Activated naive CD4-positive, alpha-beta T cell treated with anti-CD3 and anti-CD28 coated beads, Interleukin-2, amount 50 U/mL, for 24 hours (primary cell): ENCODE measurements around the gene HTR2C.
"Not testable (repeated sequence)": the region's sequence is repeated elsewhere in the genome, so short reads cannot be mapped to it uniquely, and the experiment has no call there.

Experiments used
- H3K27ac Mint-ChIP-seq: one replicate; pipeline ENCODE4 v1.8.0; 2021; ENCODE audit warnings: mild to moderate bottlenecking, mixed read lengths
- H3K27me3 Mint-ChIP-seq: one replicate; pipeline ENCODE4 v1.8.0; 2021; ENCODE audit warnings: mixed read lengths
- H3K36me3 Mint-ChIP-seq: one replicate; pipeline ENCODE4 v1.8.0; 2021; ENCODE audit warnings: mixed read lengths
- H3K4me1 Mint-ChIP-seq: one replicate; pipeline ENCODE4 v1.8.0; 2021; ENCODE audit warnings: mixed read lengths
- H3K4me3 Mint-ChIP-seq: one replicate; pipeline ENCODE4 v1.8.0; 2021; ENCODE audit warnings: mild to moderate bottlenecking, mixed read lengths
- H3K9me3 Mint-ChIP-seq: one replicate; pipeline ENCODE4 v1.8.0; 2021; ENCODE audit warnings: mixed read lengths

Gene HTR2C

GRCh38 chrX:114583646-114584374 is at the start of gene HTR2C:
TSS of gene HTR2C (plus strand) at chrX:114584086. CDS start at chrX:114726937, 142,851 bp downstream.
- Mint-ChIP-seq H3K27me3 (peaks cover 6% of the 10 kb centered on the region), H3K4me3 (no peak within 1 kb of the TSS), H3K27ac (no peak within 1 kb of the TSS), H3K4me1 (no peaks in the 10 kb centered on the region), H3K9me3 (no peaks in the 10 kb centered on the region), H3K36me3 (no peaks in the 10 kb centered on the region)

DNA sequence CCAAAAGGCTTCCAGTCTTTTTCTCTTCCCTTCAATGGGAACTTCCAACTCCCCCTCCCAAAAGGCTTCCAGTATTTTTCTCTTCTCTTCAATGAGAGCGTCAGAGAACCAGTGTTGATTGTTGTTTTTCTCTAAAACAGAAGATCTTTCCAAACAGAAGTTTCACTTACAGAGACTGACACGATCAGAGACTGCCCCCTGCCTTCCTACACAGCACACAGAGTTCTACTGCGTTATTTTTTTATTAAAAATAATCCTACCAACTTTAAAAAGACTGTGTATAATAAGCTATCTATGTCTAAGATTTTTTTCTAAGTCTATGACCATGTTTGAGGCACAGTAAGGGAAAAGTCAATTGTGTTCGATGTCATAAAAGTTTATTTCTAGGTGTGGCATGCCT is 3.5 kb upstream of the HTR2C start:
- no peak overlapping the region for H3K4me3 Mint-ChIP-seq
- no peaks in the 10 kb centered on the region for H3K4me1 Mint-ChIP-seq
- H3K9me3 Mint-ChIP-seq: no peaks in the 10 kb centered on the region
- H3K27ac Mint-ChIP-seq: no peak overlapping the region
- no peaks in the 10 kb centered on the region for H3K36me3 Mint-ChIP-seq
- H3K27me3 Mint-ChIP-seq: peaks cover 6% of the 10 kb centered on the region

DNA sequence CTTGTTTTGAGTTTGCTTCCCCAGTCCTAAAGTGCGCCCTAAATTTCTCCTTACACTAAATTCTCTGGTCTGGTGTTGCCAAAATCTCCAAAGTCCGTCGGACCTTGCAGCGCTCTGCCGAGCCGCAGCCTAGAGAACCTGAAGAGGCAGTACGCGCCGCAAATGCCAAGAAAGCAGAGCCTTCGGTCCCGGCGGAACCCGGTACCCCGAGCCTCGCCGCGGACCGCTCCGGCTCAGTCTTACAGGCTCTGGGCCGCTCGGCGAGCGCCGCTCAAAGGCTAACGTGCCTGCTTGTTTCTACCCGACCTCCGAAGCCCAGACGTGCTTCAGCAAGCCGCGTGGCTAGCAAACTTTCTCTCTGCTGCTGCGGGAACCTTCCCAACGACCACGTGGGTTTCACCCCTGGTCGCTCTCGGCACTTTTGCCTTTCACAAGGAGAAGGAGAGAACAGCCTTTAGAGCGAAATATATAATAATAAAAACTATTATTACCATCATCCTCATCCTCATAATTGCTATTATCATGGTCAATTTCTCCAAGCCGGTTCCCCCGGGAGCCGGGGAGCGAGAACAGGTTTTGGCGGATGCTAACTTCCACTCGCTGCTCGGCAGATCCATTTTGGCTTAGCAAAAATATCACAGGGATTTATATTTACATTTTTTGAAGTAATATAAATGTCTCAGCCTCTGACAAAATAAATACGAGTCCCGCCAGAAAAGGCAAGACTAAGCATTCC is 2.2 kb upstream of the HTR2C start:
- Mint-ChIP-seq H3K9me3 (no peaks in the 10 kb centered on the region), H3K36me3 (no peaks in the 10 kb centered on the region), H3K4me1 (no peaks in the 10 kb centered on the region), H3K27ac (no peak overlapping the region), H3K27me3 (peaks cover 6% of the 10 kb centered on the region), H3K4me3 (no peak overlapping the region)

- Mint-ChIP-seq H3K27me3 (peaks cover 6% of the 10 kb centered on the region), H3K4me3 (no peak overlapping the region), H3K9me3 (no peaks in the 10 kb centered on the region), H3K27ac (no peak overlapping the region), H3K4me1 (no peaks in the 10 kb centered on the region), H3K36me3 (no peaks in the 10 kb centered on the region)
Observed at GRCh38 chrX:114582264-114582632, 1.6 kb upstream of the HTR2C start.

GRCh38 chrX:114582698-114583395 is 1.0 kb upstream of the HTR2C start:
- Mint-ChIP-seq H3K4me1 (no peaks in the 10 kb centered on the region), H3K9me3 (no peaks in the 10 kb centered on the region), H3K27ac (no peak overlapping the region), H3K4me3 (no peak overlapping the region), H3K27me3 (peaks cover 6% of the 10 kb centered on the region), H3K36me3 (no peaks in the 10 kb centered on the region)

- no peaks in the 10 kb centered on the region for H3K36me3 Mint-ChIP-seq
- no peak overlapping the region for H3K4me3 Mint-ChIP-seq
- H3K4me1 Mint-ChIP-seq: no peaks in the 10 kb centered on the region
- no peaks in the 10 kb centered on the region for H3K9me3 Mint-ChIP-seq
- H3K27me3 Mint-ChIP-seq: peaks cover 5% of the 10 kb centered on the region
- H3K27ac Mint-ChIP-seq: no peak overlapping the region
Observed at GRCh38 chrX:114584375-114584943, 573 bp downstream of the HTR2C start.

- H3K4me1 Mint-ChIP-seq: no peaks in the 10 kb centered on the region
- no peak overlapping the region for H3K27ac Mint-ChIP-seq
- H3K27me3 Mint-ChIP-seq: peaks cover 4% of the 10 kb centered on the region
- no peak overlapping the region for H3K4me3 Mint-ChIP-seq
- H3K9me3 Mint-ChIP-seq: no peaks in the 10 kb centered on the region
- no peaks in the 10 kb centered on the region for H3K36me3 Mint-ChIP-seq
Observed at GRCh38 chrX:114584983-114585842, 1.3 kb downstream of the HTR2C start.

DNA sequence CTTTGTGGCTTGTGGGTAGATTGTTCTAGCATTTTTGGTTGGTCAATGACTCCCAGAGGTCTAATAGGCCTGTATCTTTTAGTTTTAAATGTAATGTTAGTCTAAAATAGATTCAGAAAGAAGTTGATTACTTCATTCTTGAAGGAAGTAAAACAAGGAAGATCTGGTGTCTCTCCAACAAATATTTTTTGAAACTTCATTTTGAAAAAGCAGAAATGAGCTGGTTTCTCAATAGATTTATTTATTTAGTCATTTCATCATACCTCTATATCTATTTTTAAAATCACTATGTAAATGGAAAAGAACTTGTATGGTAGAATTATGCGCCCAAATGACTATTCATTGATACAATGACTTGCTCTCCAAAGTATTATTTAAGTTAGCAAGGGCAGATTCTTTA is 7.2 kb downstream of the HTR2C start:
- Mint-ChIP-seq H3K4me3 (no peak overlapping the region), H3K9me3 (no peaks in the 10 kb centered on the region), H3K27ac (no peak overlapping the region), H3K4me1 (no peaks in the 10 kb centered on the region), H3K36me3 (no peaks in the 10 kb centered on the region), H3K27me3 (no peaks in the 10 kb centered on the region)

GRCh38 chrX:114599305-114599704 is 15.4 kb downstream of the HTR2C start:
- Mint-ChIP-seq H3K9me3 (no peaks in the 10 kb centered on the region), H3K27me3 (no peaks in the 10 kb centered on the region), H3K36me3 (no peaks in the 10 kb centered on the region)

DNA sequence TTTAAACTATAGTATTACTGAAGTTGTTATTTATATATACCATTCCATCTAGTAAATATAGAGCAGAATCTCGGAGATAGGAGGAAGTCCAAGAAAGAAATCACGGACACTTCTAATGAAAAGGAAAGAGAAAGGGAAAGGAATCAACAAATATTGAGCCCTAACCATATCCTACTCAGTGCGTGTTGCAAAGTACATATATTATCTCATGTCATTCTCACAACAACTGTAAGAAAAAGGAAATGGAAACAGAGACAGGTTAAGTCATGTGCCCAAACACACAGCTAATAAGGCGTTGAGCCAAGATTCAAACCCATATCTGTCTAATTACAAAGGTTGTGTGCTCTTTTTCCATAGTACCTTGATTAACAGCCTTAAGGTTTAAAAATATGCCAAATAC is 16.0 kb downstream of the HTR2C start:
- H3K27me3 Mint-ChIP-seq: no peaks in the 10 kb centered on the region
- H3K4me3 Mint-ChIP-seq: no peak overlapping the region
- H3K36me3 Mint-ChIP-seq: no peaks in the 10 kb centered on the region
- no peak overlapping the region for H3K27ac Mint-ChIP-seq
- no peaks in the 10 kb centered on the region for H3K4me1 Mint-ChIP-seq
- no peaks in the 10 kb centered on the region for H3K9me3 Mint-ChIP-seq

More at GRCh38 chrX:114599305-114599704, 15.4 kb downstream of the HTR2C start:
- Mint-ChIP-seq H3K4me1 (no peaks in the 10 kb centered on the region), H3K27ac (no peak overlapping the region), H3K4me3 (no peak overlapping the region)

DNA sequence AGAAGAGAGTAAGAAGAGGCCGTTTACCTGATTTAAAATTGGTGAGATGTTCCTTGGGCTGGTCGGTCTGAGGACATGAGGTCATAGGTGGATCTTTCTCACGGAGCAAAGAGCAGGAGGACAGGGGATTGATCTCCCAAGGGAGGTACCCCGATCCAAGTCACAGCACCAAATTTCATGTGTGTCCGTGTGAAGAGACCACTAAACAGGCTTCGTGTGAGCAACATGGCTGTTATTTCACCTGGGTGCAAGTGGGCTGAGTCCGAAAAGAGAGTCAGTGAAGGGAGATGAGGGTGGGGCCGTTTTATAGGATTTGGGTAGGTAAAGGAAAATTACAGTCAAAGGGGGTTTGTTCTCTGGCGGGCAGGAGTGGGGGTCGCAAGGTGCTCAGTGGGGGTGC is 22.7 kb downstream of the HTR2C start:
- H3K27me3 Mint-ChIP-seq, H3K36me3 Mint-ChIP-seq, H3K4me3 Mint-ChIP-seq, H3K27ac Mint-ChIP-seq, H3K4me1 Mint-ChIP-seq, H3K9me3 Mint-ChIP-seq: not testable (repeated sequence)

- Mint-ChIP-seq H3K36me3 (no peaks in the 10 kb centered on the region), H3K4me1 (no peaks in the 10 kb centered on the region), H3K9me3 (no peaks in the 10 kb centered on the region), H3K27me3 (no peaks in the 10 kb centered on the region), H3K4me3 (no peak overlapping the region), H3K27ac (no peak overlapping the region)
Observed at GRCh38 chrX:114611018-114611619, 27.2 kb downstream of the HTR2C start.

DNA sequence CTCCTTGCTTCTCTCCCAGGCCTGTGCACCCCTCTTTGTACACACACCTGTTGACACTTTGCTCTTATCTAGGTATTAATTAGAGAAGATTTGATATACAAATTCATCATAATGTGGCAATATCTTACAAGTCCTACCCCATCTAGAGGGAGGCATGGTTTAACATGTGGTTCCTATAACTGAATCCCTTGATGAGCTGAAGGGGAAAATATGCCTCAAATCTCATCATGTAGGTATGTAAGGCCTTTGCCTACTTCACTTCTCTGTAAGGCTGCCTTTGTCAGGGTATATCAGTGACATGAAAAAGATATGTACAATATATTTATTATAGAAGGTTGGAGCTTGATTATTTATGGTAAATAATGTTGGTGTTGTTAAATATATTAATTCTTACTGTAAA is 31.9 kb downstream of the HTR2C start:
- Mint-ChIP-seq H3K27me3 (no peaks in the 10 kb centered on the region), H3K4me1 (no peaks in the 10 kb centered on the region), H3K36me3 (no peaks in the 10 kb centered on the region), H3K9me3 (no peaks in the 10 kb centered on the region), H3K4me3 (no peak overlapping the region), H3K27ac (no peak overlapping the region)

DNA sequence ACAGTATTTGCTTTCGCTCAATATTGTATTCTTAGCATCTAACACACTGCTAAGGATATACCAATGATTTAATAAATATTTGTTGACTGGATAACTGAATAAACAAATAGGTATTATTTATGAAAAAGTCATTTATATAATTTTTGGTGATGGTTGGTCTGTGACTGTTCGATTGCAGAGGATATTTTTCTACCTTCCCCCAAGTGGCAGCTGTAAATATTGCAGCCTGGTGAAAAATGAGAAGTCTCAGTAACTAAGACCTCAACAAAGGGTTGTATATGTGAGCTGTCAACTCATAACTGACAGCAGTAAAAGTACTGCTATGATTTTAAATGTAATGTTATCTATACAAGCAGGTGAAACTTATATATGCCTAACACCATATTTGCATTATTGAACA is 36.0 kb downstream of the HTR2C start:
- no peaks in the 10 kb centered on the region for H3K27me3 Mint-ChIP-seq
- H3K4me3 Mint-ChIP-seq: no peak overlapping the region
- H3K27ac Mint-ChIP-seq: no peak overlapping the region
- H3K9me3 Mint-ChIP-seq: no peaks in the 10 kb centered on the region
- no peaks in the 10 kb centered on the region for H3K4me1 Mint-ChIP-seq
- no peaks in the 10 kb centered on the region for H3K36me3 Mint-ChIP-seq

DNA sequence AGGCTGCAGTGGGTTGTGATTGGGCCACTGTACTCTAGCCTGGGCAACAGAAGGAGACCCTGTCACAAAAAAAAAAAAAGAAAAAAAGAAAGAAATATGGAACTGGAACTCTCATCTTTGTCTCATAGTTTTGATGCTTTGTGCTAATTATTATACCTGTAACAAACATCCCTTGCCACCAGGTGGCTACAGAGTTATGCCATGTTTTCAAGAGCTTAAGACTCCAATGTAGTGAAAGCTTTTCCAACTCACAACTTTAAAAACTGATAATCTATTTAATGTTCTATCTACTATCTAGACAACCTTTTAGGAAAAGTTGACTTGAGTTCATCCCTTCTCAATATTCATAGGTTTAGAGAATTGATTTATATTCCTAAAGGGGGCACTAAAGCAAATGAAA is 42.4 kb downstream of the HTR2C start:
- Mint-ChIP-seq H3K4me1 (no peaks in the 10 kb centered on the region), H3K27me3 (no peaks in the 10 kb centered on the region), H3K9me3 (no peaks in the 10 kb centered on the region), H3K36me3 (no peaks in the 10 kb centered on the region), H3K4me3 (no peak overlapping the region), H3K27ac (no peak overlapping the region)
